LNCaP clone FGC (cell line): ENCODE measurements around the gene IFNA16.
"Not testable (repeated sequence)": the region's sequence is repeated elsewhere in the genome, so short reads cannot be mapped to it uniquely, and the experiment has no call there.

Source experiments
- DNase-seq: peaks from one replicate; pipeline ENCODE4 v3.0.0-alpha.2; 2011; ENCODE audit warnings: low read depth
- H3K4me3 ChIP-seq: 2 replicates; pipeline ENCODE4 v1.5.1; 2011; ENCODE audit warnings: mild to moderate bottlenecking, low read depth, low read length, control low read depth
- TF ChIP-seq, protein P1 (sequence below): IDR thresholded peaks from 2 replicates; pipeline ENCODE4 v1.5.1; 2012; ENCODE audit warnings: mild to moderate bottlenecking; ENCODE audit not compliant: control insufficient read depth, insufficient read depth; ENCODE audit errors: extremely low read depth

Gene IFNA16

DNA sequence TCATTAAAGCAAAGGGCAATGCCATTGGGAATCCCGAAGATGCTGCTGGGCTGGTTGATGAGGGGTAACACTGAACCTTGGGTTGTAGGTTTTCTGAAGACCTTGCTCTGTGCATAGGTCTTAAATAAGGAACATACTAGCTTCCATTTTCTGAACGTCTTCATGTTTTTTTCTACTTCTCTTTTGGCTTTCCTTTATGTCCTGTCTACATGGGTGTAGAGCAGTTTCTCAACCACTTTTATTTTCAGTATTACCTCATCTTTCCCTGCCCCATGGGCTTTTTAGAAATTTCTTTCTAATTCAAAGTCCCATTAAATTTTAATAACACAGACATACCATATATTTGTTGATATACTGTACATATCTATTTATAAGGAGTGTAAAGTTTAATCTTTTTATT lies 22.8 kb upstream of the IFNA16 start, which contains the start of gene IFNA14:
Gene IFNA14 (minus strand): TSS at position 95 of the 400 bp plus-strand sequence. CDS start 70 bp downstream, at position 25.
- H3K4me3 ChIP-seq, result no peak within 1 kb of the TSS
- no peak for DNase-seq
- TF ChIP-seq, protein P1, sequence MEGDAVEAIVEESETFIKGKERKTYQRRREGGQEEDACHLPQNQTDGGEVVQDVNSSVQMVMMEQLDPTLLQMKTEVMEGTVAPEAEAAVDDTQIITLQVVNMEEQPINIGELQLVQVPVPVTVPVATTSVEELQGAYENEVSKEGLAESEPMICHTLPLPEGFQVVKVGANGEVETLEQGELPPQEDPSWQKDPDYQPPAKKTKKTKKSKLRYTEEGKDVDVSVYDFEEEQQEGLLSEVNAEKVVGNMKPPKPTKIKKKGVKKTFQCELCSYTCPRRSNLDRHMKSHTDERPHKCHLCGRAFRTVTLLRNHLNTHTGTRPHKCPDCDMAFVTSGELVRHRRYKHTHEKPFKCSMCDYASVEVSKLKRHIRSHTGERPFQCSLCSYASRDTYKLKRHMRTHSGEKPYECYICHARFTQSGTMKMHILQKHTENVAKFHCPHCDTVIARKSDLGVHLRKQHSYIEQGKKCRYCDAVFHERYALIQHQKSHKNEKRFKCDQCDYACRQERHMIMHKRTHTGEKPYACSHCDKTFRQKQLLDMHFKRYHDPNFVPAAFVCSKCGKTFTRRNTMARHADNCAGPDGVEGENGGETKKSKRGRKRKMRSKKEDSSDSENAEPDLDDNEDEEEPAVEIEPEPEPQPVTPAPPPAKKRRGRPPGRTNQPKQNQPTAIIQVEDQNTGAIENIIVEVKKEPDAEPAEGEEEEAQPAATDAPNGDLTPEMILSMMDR, result no peak

DNA sequence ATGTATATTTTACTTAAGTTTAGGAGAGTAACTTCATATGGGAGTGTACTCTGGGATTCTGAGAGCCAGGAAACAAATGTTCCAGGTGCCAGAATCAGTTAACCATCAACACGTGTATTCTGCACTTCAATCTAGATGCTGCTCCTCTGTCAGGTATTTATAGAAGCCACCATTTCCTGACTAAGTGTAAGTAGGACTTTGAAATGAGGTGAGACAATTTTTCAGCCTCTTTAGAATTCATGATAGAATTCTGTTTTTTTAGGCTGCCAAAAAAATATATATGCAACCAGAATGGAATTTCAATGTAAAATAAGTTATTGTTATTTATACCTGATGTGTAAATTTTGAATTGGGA lies 19.2 kb upstream of the IFNA16 start:
- not testable (repeated sequence) for H3K4me3 ChIP-seq, DNase-seq

DNA sequence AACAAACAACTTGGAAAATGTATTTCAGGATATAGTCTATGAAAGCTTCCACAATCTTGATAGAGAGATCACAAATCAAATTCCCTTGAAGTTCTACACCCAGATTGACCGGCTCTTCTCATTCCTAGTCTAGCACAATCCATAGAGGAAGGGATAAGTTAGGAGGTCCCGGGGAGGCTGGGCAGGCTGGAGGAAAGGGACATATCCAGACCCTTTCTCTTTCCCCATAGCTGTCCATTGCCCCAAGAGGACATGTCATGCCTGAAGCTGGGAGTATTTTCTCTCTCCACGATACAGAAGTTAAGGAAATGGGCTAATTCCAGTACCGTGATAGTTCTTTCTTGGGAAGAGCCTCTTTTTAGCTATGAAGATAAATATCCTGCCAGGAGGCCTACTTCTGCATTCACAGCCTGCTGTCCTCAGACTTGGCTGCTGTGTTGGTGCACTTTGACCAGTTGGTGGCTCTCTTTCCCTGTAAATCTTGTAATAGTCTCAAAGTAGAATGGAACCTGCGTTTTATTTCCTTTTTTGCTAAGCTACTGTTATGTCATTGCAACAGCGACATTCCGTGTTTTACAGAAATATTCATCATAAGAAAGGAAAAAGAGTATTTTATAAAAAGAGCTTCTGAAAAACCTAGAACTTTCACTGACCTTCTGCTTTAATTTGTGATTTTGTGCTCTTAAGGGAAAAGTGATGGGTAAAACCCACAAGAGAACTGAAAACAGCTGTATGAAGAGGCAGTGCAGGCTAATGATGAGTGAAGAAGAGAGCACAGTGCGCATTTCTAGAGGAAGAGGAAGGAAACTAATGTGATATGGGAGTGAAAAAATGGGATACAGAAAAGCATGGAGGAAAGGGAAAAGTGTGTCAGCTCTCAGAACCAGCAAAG lies 18.6 kb upstream of the IFNA16 start:
- H3K4me3 ChIP-seq, result not testable (repeated sequence)
- TF ChIP-seq, protein P1, result peak; percentile 75
- peak; percentile 15 for DNase-seq

DNA sequence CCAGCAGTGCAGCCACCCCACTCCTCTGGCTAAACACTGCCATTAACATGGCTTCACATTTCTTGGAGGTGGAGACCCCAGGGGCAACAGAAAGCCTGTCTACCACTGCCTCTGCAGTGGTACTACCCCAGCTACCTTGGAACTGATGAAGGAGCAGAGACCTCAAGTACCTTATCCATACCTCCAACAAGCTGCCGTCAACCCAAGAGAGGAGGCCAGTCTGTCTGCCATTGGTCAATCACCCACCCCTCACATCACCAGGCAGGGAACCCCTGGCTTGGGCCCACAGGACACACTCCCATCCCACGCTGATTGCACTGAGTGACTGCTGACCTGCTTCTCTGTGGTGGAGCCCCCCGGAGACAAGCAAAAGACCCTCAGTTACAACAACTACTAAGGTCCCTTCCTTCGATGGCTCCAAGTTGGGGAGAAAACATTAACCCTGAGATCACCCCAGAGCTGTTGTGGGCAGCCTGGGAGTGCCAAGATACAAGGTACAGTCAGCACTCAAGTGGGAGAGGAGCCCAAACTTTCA lies 17.1 kb upstream of the IFNA16 start:
- TF ChIP-seq, protein P1, result no peak
- H3K4me3 ChIP-seq, result no peak overlapping the region
- DNase-seq, result no peak

DNA sequence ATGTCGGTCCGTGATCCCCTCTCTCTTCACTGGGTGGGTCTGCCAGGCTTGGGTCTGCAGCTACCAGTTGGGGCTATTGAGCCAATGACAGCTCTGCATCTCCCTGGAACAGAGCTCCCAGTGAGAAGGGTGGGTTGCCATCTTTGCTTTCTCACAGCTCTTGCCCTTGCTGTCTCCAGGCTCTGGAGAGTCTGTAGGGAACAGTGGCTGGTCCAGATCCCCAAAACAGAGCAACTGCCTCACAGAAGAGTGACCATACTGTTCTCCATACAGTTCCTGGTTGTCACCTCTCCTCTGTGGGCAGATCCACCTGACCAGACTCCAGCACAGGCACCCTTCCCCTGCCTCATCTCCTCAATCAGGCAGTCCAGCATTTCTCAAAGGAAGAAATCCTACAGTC lies 16.1 kb upstream of the IFNA16 start:
- no peak for DNase-seq
- no peak overlapping the region for H3K4me3 ChIP-seq
- TF ChIP-seq, protein P1, result no peak

DNA sequence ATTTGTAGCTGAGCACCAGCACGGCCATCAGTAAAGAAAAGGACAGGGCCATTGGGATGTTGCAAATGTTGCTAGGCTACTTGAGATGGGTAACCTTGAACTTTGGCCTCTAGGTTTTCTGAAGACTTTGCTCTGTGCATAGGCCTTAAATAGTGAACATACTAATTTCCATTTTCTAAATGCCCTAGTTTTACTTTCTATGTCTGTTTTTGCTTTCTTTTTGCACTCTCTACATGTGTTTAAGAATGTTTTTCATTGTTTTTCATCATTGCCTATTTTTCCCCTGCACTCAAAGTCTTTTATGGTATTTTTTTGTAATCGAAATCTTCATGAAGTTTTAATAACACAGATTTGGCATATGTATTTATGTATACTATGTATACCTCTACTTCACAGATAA lies 11.0 kb upstream of the IFNA16 start, which contains the start of gene IFNA17:
Gene IFNA17 (minus strand): TSS at position 101 of the 400 bp plus-strand sequence. CDS start 49 bp downstream, at position 52.
- no peak within 1 kb of the TSS for H3K4me3 ChIP-seq
- TF ChIP-seq, protein P1, result no peak
- no peak for DNase-seq

DNA sequence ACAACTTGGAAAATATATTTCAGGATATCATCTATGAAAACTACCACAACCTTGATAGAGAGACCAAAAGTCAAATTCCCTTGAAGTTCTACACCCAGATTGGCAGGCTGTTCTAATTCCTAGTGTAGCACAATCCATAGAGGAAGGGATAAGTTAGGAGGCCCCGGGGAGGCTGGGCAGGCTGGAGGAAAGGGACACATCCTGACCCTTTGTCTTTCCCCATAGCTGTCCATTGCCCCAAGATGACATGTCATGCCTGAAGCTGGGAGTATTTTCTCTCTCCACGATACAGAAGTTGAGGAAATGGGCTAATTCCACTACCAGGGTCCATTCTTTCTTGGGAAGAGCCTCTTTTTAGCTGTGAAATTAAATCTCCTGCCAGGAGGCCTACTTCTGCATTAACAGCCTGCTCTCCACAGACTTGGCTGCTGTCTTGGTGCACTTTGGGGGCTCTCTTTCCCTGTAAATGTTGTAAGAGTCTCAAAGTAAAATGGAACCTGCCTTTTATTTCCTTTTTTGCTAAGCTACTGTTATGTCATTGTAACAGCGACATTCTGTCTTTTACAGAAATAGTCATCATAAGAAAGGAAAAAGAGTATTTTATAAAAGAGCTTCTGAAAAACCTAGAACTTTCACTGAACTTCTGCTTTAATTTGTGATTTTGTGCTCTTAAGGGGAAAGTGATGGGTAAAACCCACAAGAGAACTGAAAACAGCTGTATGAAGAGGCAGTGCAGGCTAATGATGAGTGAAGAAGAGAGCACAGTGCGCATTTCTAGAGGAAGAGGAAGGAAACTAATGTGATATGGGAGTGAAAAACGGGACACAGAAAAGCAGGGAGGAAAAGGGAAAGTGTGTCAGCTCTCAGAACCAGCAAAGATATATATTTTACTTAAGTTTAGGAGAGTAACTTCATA lies 3.4 kb downstream of the IFNA16 start:
- TF ChIP-seq, protein P1, result peak; percentile 50
- DNase-seq, H3K4me3 ChIP-seq: not testable (repeated sequence)

DNA sequence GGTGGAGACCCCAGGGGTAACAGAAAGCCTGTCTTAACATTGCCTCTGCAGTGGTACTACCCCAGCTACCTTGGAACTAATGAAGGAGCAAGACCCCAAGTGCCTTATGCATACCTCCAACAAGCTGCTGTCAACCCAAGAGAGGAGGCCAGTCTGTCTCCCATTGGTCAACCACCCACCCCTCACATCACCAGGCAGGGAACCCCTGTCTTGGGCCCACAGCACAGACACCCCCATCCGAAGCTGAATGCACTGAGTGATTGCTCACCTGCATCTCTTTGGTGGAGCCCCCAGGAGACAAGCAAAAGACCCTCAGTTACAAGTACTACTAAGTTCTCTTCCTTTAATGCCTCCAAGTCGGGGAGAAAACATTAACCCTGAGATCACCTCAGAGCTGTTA lies 5.0 kb downstream of the IFNA16 start:
- not testable (repeated sequence) for H3K4me3 ChIP-seq, DNase-seq

DNA sequence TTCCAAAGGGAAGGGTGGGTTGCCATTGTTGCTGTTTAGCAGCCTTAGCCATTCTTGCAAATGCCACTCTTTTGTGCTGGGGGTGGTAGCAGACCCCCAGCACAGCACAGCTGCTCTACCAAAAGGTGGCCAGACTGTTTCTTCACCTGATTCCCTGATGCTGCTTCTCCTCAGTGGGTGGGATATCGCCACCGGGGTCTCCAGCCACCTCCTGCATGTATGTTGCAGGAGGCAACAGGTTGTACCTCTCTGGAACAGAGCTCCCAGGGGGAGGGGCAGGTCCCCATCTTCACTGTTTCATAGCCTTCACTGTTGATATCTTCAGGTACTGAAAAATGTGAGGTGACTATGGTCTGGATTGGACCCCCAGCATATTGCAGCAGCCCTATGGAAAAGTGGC lies 6.3 kb downstream of the IFNA16 start:
- H3K4me3 ChIP-seq, result not testable (repeated sequence)

More for the DNA sequence above, 6.3 kb downstream of the IFNA16 start:
- DNase-seq, result not testable (repeated sequence)
